ENCODE results near the gene CEP85L. TPM values are rescaled to one million over a fixed set of nuclear protein-coding genes. Genes with fewer than 3 reads are reported as not detected.

The CEP85L gene
- total RNA-seq, 4 donors from 2014 or later: 2.3 to 7.0 (median 6.6) TPM

- H3K4me3 ChIP-seq (ENCODE audit: low read depth, poor library complexity, severe bottlenecking): no peak overlapping the region
- no peak for TF ChIP-seq CTCF (IDR thresholded peaks at IDR 0.05)
- no peak for TF ChIP-seq POLR2A (IDR thresholded peaks at IDR 0.05)
- no peak for DNase-seq (ENCODE audit: low spot score in 2 of 2)
- WGBS, 2 donors: 80 to 81% methylated on average over 3 of the region's 3 CpGs
- intact Hi-C loops (cut with DNase I; ENCODE audit: low total_unique reads): no loop called here
Measured at GRCh38 chr6:118567974-118568373, 83.4 kb downstream of the CEP85L start.

- DNase-seq (ENCODE audit: low spot score in 2 of 2): no peak
- H3K4me3 ChIP-seq (ENCODE audit: low read depth, poor library complexity, severe bottlenecking): no peak overlapping the region
- TF ChIP-seq CTCF (IDR thresholded peaks at IDR 0.05) (no peak), POLR2A (IDR thresholded peaks at IDR 0.05) (no peak)
- intact Hi-C loops (cut with DNase I; ENCODE audit: low total_unique reads): no loop called here
- 64 to 74% methylated on average over 5 of the region's 5 CpGs for WGBS, 2 donors
Measured at GRCh38 chr6:118565311-118565960, 86.0 kb downstream of the CEP85L start.

GRCh38 chr6:118562959-118563358 is 88.4 kb downstream of the CEP85L start:
- TF ChIP-seq CTCF (IDR thresholded peaks at IDR 0.05) (no peak), POLR2A (IDR thresholded peaks at IDR 0.05) (no peak)
- 81 to 94% methylated on average over 1 of the region's 1 CpG for WGBS, 2 donors
- intact Hi-C loops (cut with DNase I; ENCODE audit: low total_unique reads): no loop called here
- H3K4me3 ChIP-seq (ENCODE audit: low read depth, poor library complexity, severe bottlenecking): no peak overlapping the region
- DNase-seq (ENCODE audit: low spot score in 2 of 2): no peak

- DNase-seq (ENCODE audit: low spot score in 2 of 2): no peak
- intact Hi-C loops (cut with DNase I; ENCODE audit: low total_unique reads): no loop called here
- TF ChIP-seq CTCF (IDR thresholded peaks at IDR 0.05) (no peak), POLR2A (IDR thresholded peaks at IDR 0.05) (no peak)
- WGBS, 2 donors: 88 to 90% methylated on average over 1 of the region's 1 CpG
- H3K4me3 ChIP-seq (ENCODE audit: low read depth, poor library complexity, severe bottlenecking): no peak overlapping the region
Measured at GRCh38 chr6:118562248-118562647, 89.1 kb downstream of the CEP85L start.

- no peak overlapping the region for H3K4me3 ChIP-seq (ENCODE audit: low read depth, poor library complexity, severe bottlenecking)
- TF ChIP-seq CTCF (IDR thresholded peaks at IDR 0.05) (no peak), POLR2A (IDR thresholded peaks at IDR 0.05) (no peak)
- intact Hi-C loops (cut with DNase I; ENCODE audit: low total_unique reads): no loop called here
- DNase-seq (ENCODE audit: low spot score in 2 of 2): no peak
Measured at GRCh38 chr6:118559659-118560058, 91.7 kb downstream of the CEP85L start.
